Measurements from ENCODE around the gene MTREX. TPM values are rescaled to one million over a fixed set of nuclear protein-coding genes. Genes with fewer than 3 reads are reported as not detected.

MTREX gene
- total RNA-seq, 1 experiment from 2014 or later, result 123 TPM

- no peak overlapping the region for H4K91ac ChIP-seq (ENCODE audit: insufficient read length, low read depth, low read length)
- no peak overlapping the region for H3T11ph ChIP-seq (ENCODE audit: low read length)
- no peaks in the 10 kb centered on the region for H3K27me3 ChIP-seq (ENCODE audit: insufficient read depth, low read length)
- no peak overlapping the region for H2BK120ac ChIP-seq (ENCODE audit: low read depth, low read length, poor library complexity, severe bottlenecking)
- no peaks in the 10 kb centered on the region for H3K23me2 ChIP-seq (ENCODE audit: insufficient read length, low read depth, low read length, poor library complexity, severe bottlenecking)
- H2AFZ ChIP-seq (ENCODE audit: low read length), result no peak overlapping the region
- Mint-ChIP-seq H3K4me3 (no peak overlapping the region), H3K27me3 (ENCODE audit: low read depth) (no peaks in the 10 kb centered on the region), H3K9me3 (no peaks in the 10 kb centered on the region), H3K27ac (peak overlapping the region in 2 of 3 experiments; percentile 11 to 76; a peak in 2 of 7 replicates), H3K36me3 (ENCODE audit: insufficient read depth in 1 of 3, low read depth in 3 of 3) (peaks cover 0 to 35% (median 18%) of the 10 kb centered on the region in 3 experiments; a peak in 5 of 7 replicates), H3K4me1 (peaks cover 25 to 31% of the 10 kb centered on the region in 2 experiments)
- no peak overlapping the region for H3K18ac ChIP-seq (ENCODE audit: insufficient read length, low read depth, low read length)
- no peak overlapping the region for H2BK20ac ChIP-seq (ENCODE audit: low read depth, low read length, poor library complexity, severe bottlenecking)
- no peak overlapping the region for H3K4me2 ChIP-seq (ENCODE audit: insufficient read depth, insufficient read length, low read length)
- no CpG with 5 or more reads among the region's 8 CpGs for WGBS (ENCODE audit: extremely low coverage, insufficient read length, low lambda C conversion rate)
- no peaks in the 10 kb centered on the region; the same call in 1 of the 2 replicates for H3K79me2 ChIP-seq (ENCODE audit: insufficient read depth, low read length)
- no peak overlapping the region for H3K27ac ChIP-seq (ENCODE audit: insufficient read length, low read depth, low read length)
- no peak overlapping the region for H2BK15ac ChIP-seq (ENCODE audit: low read depth, low read length)
- H4K5ac ChIP-seq (ENCODE audit: insufficient read length, low read depth, low read length), result no peak overlapping the region
- H3K79me1 ChIP-seq (ENCODE audit: insufficient read depth, low read depth, low read length, poor library complexity, severe bottlenecking), result no peaks in the 10 kb centered on the region
- H3K14ac ChIP-seq (ENCODE audit: insufficient read depth, low read length), result no peak overlapping the region
- no peak overlapping the region for H2BK5ac ChIP-seq (ENCODE audit: insufficient read length, low read length)
- no peak overlapping the region for H3K23ac ChIP-seq (ENCODE audit: insufficient read length, low read depth, low read length)
- DNase-seq, result no peak
- no peak overlapping the region for H2AK5ac ChIP-seq (ENCODE audit: insufficient read length, low read length)
- H3K56ac ChIP-seq (ENCODE audit: insufficient read length, low read depth, low read length), result no peak overlapping the region
- TF ChIP-seq CTCF (conservative IDR thresholded peaks at IDR 0.05), result no peak
- H3K9ac ChIP-seq (ENCODE audit: extremely low read depth, insufficient read length, low read length), result no peak overlapping the region
- H3K9me3 ChIP-seq (ENCODE audit: control insufficient read depth, low read depth, low read length), result no peaks in the 10 kb centered on the region
- H2BK12ac ChIP-seq (ENCODE audit: insufficient read length, low read depth, low read length), result no peak overlapping the region
- no peak overlapping the region for H3K4ac ChIP-seq (ENCODE audit: low read depth, low read length)
- H4K20me1 ChIP-seq (ENCODE audit: control insufficient read depth, insufficient read depth, insufficient read length), result no peaks in the 10 kb centered on the region
- no peaks in the 10 kb centered on the region for H3K4me1 ChIP-seq (ENCODE audit: insufficient read depth, low read length)
- no peak overlapping the region for H4K8ac ChIP-seq (replicated peaks; ENCODE audit: insufficient read length, low read depth, low read length)
Observed at GRCh38 chr5:55446640-55447351, 139.0 kb downstream of the MTREX start.
